Keratinocyte (primary cell): ENCODE data around the gene ZNF780B. TPM values are rescaled to one million over a fixed set of nuclear protein-coding genes. Genes with fewer than 3 reads are reported as not detected.

Experiments used
- DNase-seq: peaks from one replicate; pipeline ENCODE4 v3.0.0-alpha.2; 2011; ENCODE audit warnings: low read depth, missing footprints, low spot score
- FAIRE-seq: peaks from 2 replicates; lab custom pipeline; 2011; peaks lifted over from hg19 to GRCh38; lab: Jason Lieb, UNC
- H2AFZ ChIP-seq: 2 replicates; pipeline ENCODE4 v1.6.0; 2012; ENCODE audit warnings: low read length, control low read depth, inconsistent platforms; ENCODE audit not compliant: control insufficient read depth
- H3K27ac ChIP-seq: 2 replicates; pipeline ENCODE4 v1.5.1; 2011; ENCODE audit warnings: low read length; ENCODE audit not compliant: control insufficient read depth, insufficient read depth
- H3K27me3 ChIP-seq: 3 replicates; pipeline ENCODE4 v1.6.0; 2011; ENCODE audit warnings: low read length; ENCODE audit not compliant: control insufficient read depth, insufficient read depth; ENCODE audit errors: extremely low read depth
- H3K36me3 ChIP-seq, 2 experiments: 2 replicates in 1 of 2; 3 replicates in 1 of 2; pipeline ENCODE4 v1.5.1; 2011; ENCODE audit warnings: low read length in 2 of 2, mild to moderate bottlenecking in 1 of 2; ENCODE audit not compliant: control insufficient read depth in 2 of 2, insufficient read depth in 2 of 2; ENCODE audit errors: extremely low read depth in 1 of 2
- H3K4me1 ChIP-seq: 3 replicates; pipeline ENCODE4 v1.5.1; 2011; ENCODE audit warnings: low read length; ENCODE audit not compliant: control insufficient read depth, insufficient read depth; ENCODE audit errors: extremely low read depth
- H3K4me2 ChIP-seq: 3 replicates; pipeline ENCODE4 v1.6.0; 2011; ENCODE audit warnings: low read depth, low read length; ENCODE audit not compliant: control insufficient read depth, insufficient read depth; ENCODE audit errors: extremely low read depth
- H3K4me3 ChIP-seq, 3 experiments: fragments of 200-600 bp in 1 of 3; sonication (generic) in 1 of 3; 2 replicates in 2 of 3; 3 replicates in 1 of 3; pipeline ENCODE4 v1.5.1; 2011 to 2016; ENCODE audit warnings: low read length in 3 of 3, mild to moderate bottlenecking in 3 of 3, control low read depth in 2 of 3, inconsistent platforms in 1 of 3, low read depth in 1 of 3, mixed read lengths in 1 of 3, mixed run types in 1 of 3, moderate library complexity in 1 of 3; ENCODE audit not compliant: control insufficient read depth in 2 of 3, insufficient read depth in 2 of 3; ENCODE audit errors: extremely low read depth in 1 of 3
- H3K79me2 ChIP-seq: 2 replicates; pipeline ENCODE4 v1.6.0; 2012; ENCODE audit warnings: low read length; ENCODE audit not compliant: control insufficient read depth, insufficient read depth
- H3K9ac ChIP-seq: 3 replicates; pipeline ENCODE4 v1.6.0; 2011; ENCODE audit warnings: low read length; ENCODE audit not compliant: control insufficient read depth, insufficient read depth; ENCODE audit errors: extremely low read depth
- H3K9me1 ChIP-seq: 3 replicates; pipeline ENCODE4 v1.6.0; 2011; ENCODE audit warnings: low read length; ENCODE audit not compliant: control insufficient read depth, insufficient read depth; ENCODE audit errors: extremely low read depth
- H3K9me3 ChIP-seq: 2 replicates; pipeline ENCODE4 v1.5.1; 2012; ENCODE audit warnings: low read depth, low read length; ENCODE audit not compliant: control insufficient read depth
- H4K20me1 ChIP-seq: 3 replicates; pipeline ENCODE4 v1.6.0; 2011; ENCODE audit warnings: low read length; ENCODE audit not compliant: control insufficient read depth, insufficient read depth; ENCODE audit errors: extremely low read depth
- EZH2 ChIP-seq: IDR thresholded peaks from one replicate; pipeline ENCODE4 v1.6.1; 2012; ENCODE audit warnings: inconsistent platforms, mild to moderate bottlenecking, low read length, moderate library complexity
- dilution Hi-C: fragments of 300-500 bp; cut with MboI; formaldehyde crosslinking; loops from one replicate; pipeline ENCODE4 v1.7.0; 2020; ENCODE audit warnings: low sequenced_read_pairs; ENCODE audit not compliant: extremely low pct_ligation_motif_present
- polyA plus RNA-seq, 5 experiments: library from polyadenylated mRNA; depleted of rRNA in 3 of 5; stranded (reverse) in 3 of 5; stranded (forward) in 1 of 5; unstranded in 1 of 5; fragments of >200 nt; gene quantifications; 1 replicate in 1 of 5; 2 replicates in 3 of 5; 3 replicates in 1 of 5; pipeline versions ENCODE4 v1.2.1 to v1.2.3, GENCODE V29; 2011 to 2012; ENCODE audit warnings: missing spikeins in 2 of 5, low read depth in 1 of 5, low replicate concordance in 1 of 5
- TF ChIP-seq, protein P1 (sequence below), 3 experiments: IDR thresholded peaks in 1 of 3; conservative IDR thresholded peaks in 1 of 3; optimal IDR thresholded peaks in 1 of 3; 2 replicates in 2 of 3; 3 replicates in 1 of 3; pipeline versions ENCODE3 to v1.5.1; 2011; ENCODE audit warnings: low read length in 3 of 3, mild to moderate bottlenecking in 3 of 3, moderate library complexity in 2 of 3, control low read depth in 1 of 3, inconsistent platforms in 1 of 3; ENCODE audit not compliant: insufficient read depth in 2 of 3; ENCODE audit errors: extremely low read depth in 1 of 3

The ZNF780B gene
- polyA plus RNA-seq, 1 donor (not counting 4 experiments of a cell fraction or from before 2014, with no cell fraction given), result 8.3 TPM

DNA sequence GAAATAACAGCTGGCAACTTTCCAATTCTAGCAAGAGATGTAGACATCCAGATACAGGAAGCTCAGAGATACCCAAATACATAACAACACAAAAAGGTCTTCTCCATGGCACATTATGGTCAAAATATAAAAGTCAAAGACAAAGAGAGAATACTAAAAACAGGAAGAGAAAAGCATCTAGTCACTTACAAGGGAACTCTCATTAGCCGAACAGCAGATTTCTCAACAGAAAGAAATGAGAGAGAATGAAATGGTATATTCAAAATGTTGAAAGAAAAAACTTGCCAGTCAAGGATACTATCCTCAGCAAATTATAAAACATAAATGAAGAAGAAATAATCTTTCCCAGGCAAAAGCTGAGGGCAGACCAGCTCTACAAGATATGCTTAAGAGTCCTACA lies 22.3 kb upstream of the ZNF780B start:
- Histone ChIP-seq H3K27ac (no peak overlapping the region), H3K9me3 (peaks cover 2% of the 10 kb centered on the region), H3K4me3 (no peak overlapping the region), H2AFZ (no peak overlapping the region), H3K9ac (no peak overlapping the region), H3K79me2 (no peaks in the 10 kb centered on the region), H4K20me1 (no peaks in the 10 kb centered on the region), H3K4me1 (no peaks in the 10 kb centered on the region), H3K4me2 (no peak overlapping the region), H3K9me1 (no peaks in the 10 kb centered on the region), H3K36me3 (peaks cover 7 to 24% of the 10 kb centered on the region in 2 experiments), H3K27me3 (no peaks in the 10 kb centered on the region)
- no peak for TF ChIP-seq EZH2
- TF ChIP-seq, protein P1, sequence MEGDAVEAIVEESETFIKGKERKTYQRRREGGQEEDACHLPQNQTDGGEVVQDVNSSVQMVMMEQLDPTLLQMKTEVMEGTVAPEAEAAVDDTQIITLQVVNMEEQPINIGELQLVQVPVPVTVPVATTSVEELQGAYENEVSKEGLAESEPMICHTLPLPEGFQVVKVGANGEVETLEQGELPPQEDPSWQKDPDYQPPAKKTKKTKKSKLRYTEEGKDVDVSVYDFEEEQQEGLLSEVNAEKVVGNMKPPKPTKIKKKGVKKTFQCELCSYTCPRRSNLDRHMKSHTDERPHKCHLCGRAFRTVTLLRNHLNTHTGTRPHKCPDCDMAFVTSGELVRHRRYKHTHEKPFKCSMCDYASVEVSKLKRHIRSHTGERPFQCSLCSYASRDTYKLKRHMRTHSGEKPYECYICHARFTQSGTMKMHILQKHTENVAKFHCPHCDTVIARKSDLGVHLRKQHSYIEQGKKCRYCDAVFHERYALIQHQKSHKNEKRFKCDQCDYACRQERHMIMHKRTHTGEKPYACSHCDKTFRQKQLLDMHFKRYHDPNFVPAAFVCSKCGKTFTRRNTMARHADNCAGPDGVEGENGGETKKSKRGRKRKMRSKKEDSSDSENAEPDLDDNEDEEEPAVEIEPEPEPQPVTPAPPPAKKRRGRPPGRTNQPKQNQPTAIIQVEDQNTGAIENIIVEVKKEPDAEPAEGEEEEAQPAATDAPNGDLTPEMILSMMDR (optimal IDR thresholded peaks at IDR 0.05 in 1 of 3, IDR thresholded peaks at IDR 0.05 in 1 of 3, conservative IDR thresholded peaks at IDR 0.05 in 1 of 3; ENCODE audit: extremely low read depth in 1 of 3, insufficient read depth in 2 of 3, low read length in 3 of 3), result no peak
- FAIRE-seq (no peak), DNase-seq (no peak)
- dilution Hi-C loops, result no loop called here

DNA sequence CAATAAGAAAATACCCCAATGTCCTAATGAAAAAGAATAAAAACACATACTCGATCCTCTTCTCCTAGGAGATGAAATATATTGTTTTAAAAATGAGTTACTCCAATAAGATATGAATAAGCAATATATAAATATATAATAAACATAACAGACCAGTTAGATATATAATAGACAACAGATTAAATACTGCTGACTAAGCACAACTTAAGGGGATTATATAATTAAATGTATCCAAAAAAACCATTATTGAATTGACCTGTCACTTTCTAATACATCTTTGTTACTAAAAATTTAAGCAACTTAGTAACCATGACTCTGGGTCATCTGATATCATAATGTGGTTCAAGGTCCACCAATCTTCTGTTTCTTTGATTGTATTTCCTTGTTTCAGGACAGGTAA lies 14.0 kb upstream of the ZNF780B start:
- DNase-seq (no peak), FAIRE-seq (no peak)
- Histone ChIP-seq H3K36me3 (peaks cover 0 to 3% of the 10 kb centered on the region in 2 experiments), H2AFZ (no peak overlapping the region), H3K9me1 (no peaks in the 10 kb centered on the region), H3K9ac (no peak overlapping the region), H3K79me2 (no peaks in the 10 kb centered on the region), H3K27me3 (no peaks in the 10 kb centered on the region), H3K4me1 (no peaks in the 10 kb centered on the region), H3K9me3 (peaks cover 2% of the 10 kb centered on the region), H3K4me2 (no peak overlapping the region), H3K4me3 (no peak overlapping the region), H3K27ac (no peak overlapping the region), H4K20me1 (no peaks in the 10 kb centered on the region)
- TF ChIP-seq, protein P1 (optimal IDR thresholded peaks at IDR 0.05 in 1 of 3, IDR thresholded peaks at IDR 0.05 in 1 of 3, conservative IDR thresholded peaks at IDR 0.05 in 1 of 3; ENCODE audit: extremely low read depth in 1 of 3, insufficient read depth in 2 of 3, low read length in 3 of 3), result no peak
- no peak for TF ChIP-seq EZH2
- dilution Hi-C loops, result no loop called here
